Heart right ventricle (tissue), 16 donors: ENCODE measurements around the gene BARD1. TPM values are rescaled to one million over a fixed set of nuclear protein-coding genes. Genes with fewer than 3 reads are reported as not detected.

Source experiments
- ATAC-seq, 8 donors: fragments of 200-7000 bp; cut with Tn5 transposase; one replicate each; pipeline ENCODE4 v1.9.1; 2020; ENCODE audit warnings: mild to moderate bottlenecking in 8 of 8, moderate library complexity in 8 of 8, moderate number of reproducible peaks in 1 of 8
- DNase-seq, 2 donors: peaks; one replicate each; pipeline ENCODE4 v3.0.0-alpha.2; 2020
- H3K27ac ChIP-seq, 10 donors: fragments of 200-600 bp; sonication (generic) in 2 of 10; one replicate each; pipeline versions ENCODE4 v1.5.0 to v1.8.0; 2020 to 2022; ENCODE audit warnings: mild to moderate bottlenecking in 3 of 10
- H3K27me3 ChIP-seq, 7 donors: fragments of 200-600 bp; one replicate each; pipeline ENCODE4 v1.8.0; 2021 to 2022; ENCODE audit warnings: mild to moderate bottlenecking in 2 of 7
- H3K36me3 ChIP-seq, 9 donors: fragments of 200-600 bp; sonication (generic) in 1 of 9; one replicate each; pipeline versions ENCODE4 v1.5.0 to v1.8.0; 2020 to 2022; ENCODE audit warnings: mild to moderate bottlenecking in 2 of 9
- H3K4me1 ChIP-seq, 9 donors: fragments of 200-600 bp; sonication (generic) in 1 of 9; one replicate each; pipeline versions ENCODE4 v1.5.0 to v1.8.0; 2020 to 2022; ENCODE audit warnings: mild to moderate bottlenecking in 4 of 9
- H3K4me3 ChIP-seq, 10 donors: fragments of 200-600 bp; sonication (generic) in 2 of 10; one replicate each; pipeline versions ENCODE4 v1.5.0 to v1.8.0; 2020 to 2022; ENCODE audit warnings: mild to moderate bottlenecking in 7 of 10, moderate library complexity in 2 of 10
- H3K9me3 ChIP-seq, 11 donors: fragments of 200-600 bp in 10 of 11; sonication (generic) in 2 of 11; one replicate each; pipeline versions ENCODE4 v1.5.0 to v1.8.0; 2013 to 2022; ENCODE audit warnings: mild to moderate bottlenecking in 2 of 11, control low read depth in 1 of 11, moderate library complexity in 1 of 11
- CTCF ChIP-seq, 9 donors: fragments of 200-600 bp; sonication (generic) in 2 of 9; IDR thresholded peaks; one replicate each; pipeline versions ENCODE4 v1.5.0 to v1.8.0; 2021 to 2022; ENCODE audit warnings: antibody characterized with exemption in 9 of 9, mild to moderate bottlenecking in 5 of 9, moderate library complexity in 1 of 9
- WGBS, 2 donors: extraction: QIAGEN DNeasy Blood & Tissue Kit; methylation state at CpG; one replicate each; pipeline ENCODE4 v1.1.7; 2013; ENCODE audit warnings: inconsistent platforms in 1 of 2; 5-methylcytosine and 5-hydroxymethylcytosine counted together
- intact Hi-C, 10 donors: fragments of 100-400 bp; cut with DNase I; formaldehyde crosslinking; loops; one replicate each; pipeline versions ENCODE4 v1.11.1 to v1.14.2; 2022
- polyA plus RNA-seq, 2 donors: library from polyadenylated mRNA; stranded (reverse); fragments of 200-250 nt; gene quantifications; one replicate each; pipeline ENCODE4 v1.2.3, GENCODE V29; 2013
- total RNA-seq, 10 donors: library from RNA; stranded (reverse); fragmentation: NEBNext Ultra II Directional in 3 of 10; extraction: Animal tissue kit (Norgen Biotek cat#: 25700) in 3 of 10; gene quantifications; one replicate each; pipeline versions ENCODE4 v1.2.1 to v1.2.4, GENCODE V29; 2021 to 2023
- donor health status: Arrhythmogenic right ventricular cardiomyopathy.
- donor health status: ischemic (EF 13 %, LVEDD 7.1; RV severe dilation, severe dysfunction).
- donor health status: healthy with polysubstance abuse.
- donor health status: DM: no; HTN: yes; CAD: no.
- donor health status: DM: no; HTN: no; CAD: no.
- donor health status: ischemic (EF 25% LVEDD 6.9; RV normal size, moderate dysfunction).
- donor health status: ischemic (EF 25% LVEDD 5.7; RV mildly dilated, moderate dysfunction).
- donor health status: healthy.
- donor health status: DM: yes; HTN: yes; CAD: no.
- donor health status: Ischemic cardiomyopathy.
- donor health status: ischemic (EF 35%, LVEDD 5.7; RV mildly dilated, moderate dysfunction).
- donor health status: nonischemic (EF 11% LVEDD 7.7; RV severe dilation, severe dysfunction).
- donor health status: DM: yes; HTN: yes; CAD: no.
- donor health status: PGD.
- donor health status: ischemic (EF 29% LVEDD 5.4; RV normal size, mild dysfunction).
- donor health status: nonischemic (EF 23%, LVEDD 6.1; RV moderate dilation, normal function).

BARD1 gene
- total and polyA plus RNA-seq, 12 donors: 1.4 to 15.5 (median 8.7) TPM

GRCh38 chr2:214676421-214677089, 132.9 kb downstream of the BARD1 start:
- H3K27me3 ChIP-seq: no peaks in the 10 kb centered on the region
- no peak overlapping the region for H3K27ac ChIP-seq
- peaks cover 0 to 11% (median 0%) of the 10 kb centered on the region in 11 donors for H3K9me3 ChIP-seq
- ATAC-seq (no peak), DNase-seq (no peak)
- intact Hi-C loops: no loop called here
- 93 to 96% methylated on average over 5 of the region's 5 CpGs for WGBS, 2 donors
- no peaks in the 10 kb centered on the region for H3K36me3 ChIP-seq
- TF ChIP-seq CTCF (IDR thresholded peaks at IDR 0.05): no peak
- no peaks in the 10 kb centered on the region for H3K4me1 ChIP-seq
- no peak overlapping the region for H3K4me3 ChIP-seq
